OCI-LY3 (cell line): ENCODE results near the gene C17orf113.
"Not testable (repeated sequence)": the region's sequence is repeated elsewhere in the genome, so short reads cannot be mapped to it uniquely, and the experiment has no call there.

Experiments
- H2AFZ ChIP-seq: fragments of 200-600, 300-600 bp; shearing (Covaris generic); 2 replicates; pipeline ENCODE4 v1.6.0; 2014; ENCODE audit warnings: antibody characterized with exemption, low read depth, low read length
- H3K27ac ChIP-seq: fragments of 200-600, 300-600 bp; sonication (generic); 2 replicates; pipeline ENCODE4 v1.5.1; 2014; ENCODE audit warnings: mild to moderate bottlenecking, low read length, moderate library complexity, mixed read lengths
- H3K27me3 ChIP-seq: fragments of 200-600, 300-600 bp; sonication (generic); 2 replicates; pipeline ENCODE4 v1.6.1; 2014; ENCODE audit warnings: low read depth, low read length, mixed read lengths
- H3K36me3 ChIP-seq: fragments of 200-600, 300-600 bp; sonication (generic); replicated peaks from 2 replicates; pipeline ENCODE3; 2014; ENCODE audit warnings: low read depth, low read length, mixed read lengths
- H3K4me1 ChIP-seq: fragments of 300-600, 200-600 bp; sonication (generic); 2 replicates; pipeline ENCODE4 v1.6.1; 2014; ENCODE audit warnings: low read length, mixed read lengths
- H3K4me2 ChIP-seq: fragments of 200-600, 300-600 bp; sonication (generic); 2 replicates; pipeline ENCODE4 v1.6.1; 2014; ENCODE audit warnings: low read length, mixed read lengths
- H3K4me3 ChIP-seq: fragments of 300-600, 200-600 bp; sonication (generic); 2 replicates; pipeline ENCODE4 v1.5.1; 2014; ENCODE audit warnings: antibody characterized with exemption, mild to moderate bottlenecking, low read length, moderate library complexity
- H3K79me2 ChIP-seq: fragments of 300-600, 200-600 bp; shearing (Covaris generic); 2 replicates; pipeline ENCODE4 v1.6.1; 2014; ENCODE audit warnings: mild to moderate bottlenecking, low read length, mixed read lengths
- H3K9ac ChIP-seq: fragments of 300-600, 200-600 bp; shearing (Covaris generic); 2 replicates; pipeline ENCODE4 v1.6.0; 2014; ENCODE audit warnings: mild to moderate bottlenecking, low read length, moderate library complexity
- H3K9me3 ChIP-seq: fragments of 200-600, 300-600 bp; shearing (Covaris generic); 2 replicates; pipeline ENCODE4 v1.6.1; 2014; ENCODE audit warnings: low read length, mixed read lengths; ENCODE audit not compliant: insufficient read depth
- H4K20me1 ChIP-seq: fragments of 200-600, 300-600 bp; sonication (generic); 2 replicates; pipeline ENCODE4 v1.6.1; 2016; ENCODE audit warnings: low read length, mixed read lengths; ENCODE audit not compliant: insufficient read depth
- CTCF ChIP-seq: fragments of 200-600, 300-600 bp; sonication (generic); IDR thresholded peaks from 2 replicates; pipeline ENCODE4 v1.5.1; 2014; ENCODE audit warnings: antibody characterized with exemption, low read length, low read depth
- EZH2phosphoT487 ChIP-seq: fragments of 200-600 bp; shearing (Covaris generic); IDR thresholded peaks from 2 replicates; pipeline ENCODE4 v1.6.1; 2018; ENCODE audit warnings: antibody characterized with exemption, mixed run types, low read depth

The C17orf113 gene

GRCh38 chr17:42025191-42025579 lies 25.2 kb downstream of the C17orf113 start:
- Histone ChIP-seq H4K20me1 (no peaks in the 10 kb centered on the region), H2AFZ (no peak overlapping the region), H3K4me3 (peak overlapping the region; percentile 21), H3K4me2 (peak overlapping the region; percentile 66), H3K27ac (peak overlapping the region; percentile 81), H3K27me3 (no peaks in the 10 kb centered on the region), H3K79me2 (peaks cover 15% of the 10 kb centered on the region), H3K9me3 (no peaks in the 10 kb centered on the region), H3K9ac (peak overlapping the region; percentile 48; the same call in 1 of the 2 replicates), H3K4me1 (peaks cover 30% of the 10 kb centered on the region), H3K36me3 (peaks cover 45% of the 10 kb centered on the region)
- TF ChIP-seq CTCF (no peak; the same call in 1 of the 2 replicates), EZH2phosphoT487 (no peak)

- Histone ChIP-seq H4K20me1 (no peaks in the 10 kb centered on the region), H3K27me3 (no peaks in the 10 kb centered on the region), H3K27ac (peak overlapping the region; percentile 81), H3K9me3 (no peaks in the 10 kb centered on the region), H3K9ac (peak overlapping the region; percentile 30; the same call in 1 of the 2 replicates), H3K4me1 (peaks cover 34% of the 10 kb centered on the region), H3K79me2 (peaks cover 18% of the 10 kb centered on the region), H3K36me3 (peaks cover 41% of the 10 kb centered on the region), H2AFZ (no peak overlapping the region), H3K4me3 (no peak overlapping the region), H3K4me2 (peak overlapping the region; percentile 66; the same call in 1 of the 2 replicates)
- TF ChIP-seq CTCF = no peak
- TF ChIP-seq EZH2phosphoT487 = no peak
Observed at GRCh38 chr17:42023524-42024349, 26.7 kb downstream of the C17orf113 start.

GRCh38 chr17:42020845-42021244 lies 29.6 kb downstream of the C17orf113 start:
- peaks cover 24% of the 10 kb centered on the region for H3K36me3 ChIP-seq
- peak overlapping the region; percentile 91 for H3K9ac ChIP-seq
- peaks cover 42% of the 10 kb centered on the region for H3K79me2 ChIP-seq
- H3K4me2 ChIP-seq = peak overlapping the region; percentile 94
- not testable (repeated sequence) for H2AFZ ChIP-seq, H3K27ac ChIP-seq, H3K9me3 ChIP-seq, H3K27me3 ChIP-seq, H4K20me1 ChIP-seq
- H3K4me1 ChIP-seq = peaks cover 43% of the 10 kb centered on the region
- H3K4me3 ChIP-seq = peak overlapping the region; percentile 95

DNA sequence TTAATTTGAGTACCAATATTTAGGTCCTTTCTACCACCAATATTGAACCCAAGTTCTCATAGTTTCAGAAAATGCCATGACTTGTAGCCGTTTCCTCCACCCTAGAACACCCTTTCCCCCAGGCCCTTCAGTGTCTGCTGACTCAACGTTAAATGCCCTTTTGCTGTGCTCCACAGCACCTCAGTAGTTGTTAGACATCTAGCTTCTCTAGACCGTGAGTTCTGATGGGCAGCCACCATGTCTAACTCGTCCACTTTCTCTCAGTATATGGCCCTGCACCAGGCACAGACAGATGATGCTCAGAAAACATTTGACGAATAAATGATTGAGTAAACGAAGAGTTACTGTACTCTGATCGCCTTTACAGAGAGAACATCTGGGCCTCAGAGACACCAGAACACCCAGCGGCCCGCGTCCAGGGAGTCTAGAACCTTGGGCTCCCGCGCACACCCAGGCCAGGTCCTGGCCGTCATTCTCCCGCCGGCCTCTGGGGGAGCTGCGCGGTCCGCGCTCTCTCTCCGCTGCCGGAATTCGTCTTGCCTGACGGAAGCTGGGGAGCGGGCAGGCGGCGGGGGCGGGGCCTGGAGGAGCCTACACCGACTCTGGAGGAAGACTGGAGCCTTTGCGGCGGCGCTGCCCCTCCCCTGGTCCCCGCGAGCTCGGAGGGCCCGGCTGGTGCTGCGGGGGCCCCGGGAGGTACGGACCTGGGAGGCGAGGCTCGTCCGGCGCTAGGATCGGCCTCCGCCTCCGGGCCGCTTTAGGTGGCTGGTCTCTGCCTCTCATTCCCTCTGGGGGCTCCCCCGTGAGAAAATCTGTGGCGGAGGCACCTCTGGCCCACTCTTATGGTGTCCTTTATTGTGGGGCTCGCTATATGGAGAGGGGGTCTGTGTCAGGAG lies 30.6 kb downstream of the C17orf113 start, which contains the start of gene NKIRAS2:
Gene NKIRAS2 (plus strand): TSS at position 582 of the 896 bp plus-strand sequence. CDS start 1,488 bp downstream, outside the sequence.
- Histone ChIP-seq H3K4me3 (peak within 1 kb of the TSS; percentile 95), H3K27ac (peak within 1 kb of the TSS; percentile 52), H3K9ac (peak within 1 kb of the TSS; percentile 91), H2AFZ (peak within 1 kb of the TSS; percentile 87), H3K4me1 (peaks cover 43% of the 10 kb centered on the region), H3K9me3 (no peaks in the 10 kb centered on the region), H3K79me2 (peaks cover 53% of the 10 kb centered on the region), H3K4me2 (peak within 1 kb of the TSS; percentile 94), H3K27me3 (no peaks in the 10 kb centered on the region), H4K20me1 (no peaks in the 10 kb centered on the region), H3K36me3 (peaks cover 27% of the 10 kb centered on the region)
- TF ChIP-seq CTCF = peak; percentile 72
- TF ChIP-seq EZH2phosphoT487 = no peak
